GM20000 (cell line): ENCODE results near the gene ISCU.
"Not testable (repeated sequence)": the region's sequence is repeated elsewhere in the genome, so short reads cannot be mapped to it uniquely, and the experiment has no call there.

Experiments
- DNase-seq: peaks from one replicate; pipeline ENCODE4 v3.0.0; 2012; ENCODE audit warnings: low spot score
- CTCF ChIP-seq: IDR thresholded peaks from 2 replicates; pipeline ENCODE4 v1.5.1; 2012; ENCODE audit warnings: mild to moderate bottlenecking, control low read depth; ENCODE audit errors: extremely low read depth, missing control alignments

Gene ISCU

GRCh38 chr12:108615918-108616317, 53.5 kb downstream of the ISCU start:
- no peak for DNase-seq
- no peak for TF ChIP-seq CTCF

GRCh38 chr12:108616359-108616758, 54.0 kb downstream of the ISCU start:
- no peak for DNase-seq
- TF ChIP-seq CTCF = no peak

- peak; percentile 87 for DNase-seq
Measured at GRCh38 chr12:108616941-108617858, 54.8 kb downstream of the ISCU start.

GRCh38 chr12:108618079-108618952, 55.9 kb downstream of the ISCU start:
- peak; percentile 72 for DNase-seq
- peak; percentile 75 for TF ChIP-seq CTCF

More at GRCh38 chr12:108616941-108617858, 54.8 kb downstream of the ISCU start:
- TF ChIP-seq CTCF = no peak

GRCh38 chr12:108618953-108619274, 56.5 kb downstream of the ISCU start:
- not testable (repeated sequence) for DNase-seq
